IMR-90 (cell line): Measurements from ENCODE around the gene CCNE1. TPM values are rescaled to one million over a fixed set of nuclear protein-coding genes. Genes with fewer than 3 reads are reported as not detected.

Experiments
- ATAC-seq: fragments of 200-7000 bp; cut with Tn5 transposase; 2 replicates; pipeline ENCODE4 v1.9.1; 2020; ENCODE audit warnings: low read depth, mild to moderate bottlenecking, moderate library complexity
- BruUV-seq: library from RNA; stranded (reverse); fragments of 400-500 nt; replicated peaks from 2 replicates; lab custom pipeline; 2021; lab: Mats Ljungman, UMichigan
- CTCF ChIA-PET: fragments of 300-600 bp; formaldehyde crosslinking; extraction: SDS; loops from one replicate; lab custom pipeline; 2021; ENCODE audit warnings: antibody characterized with exemption; lab: Yijun Ruan, JAX
- POLR2A ChIA-PET: fragments of 300-600 bp; sonication (Branson Sonifier 250); formaldehyde crosslinking; loops from one replicate; lab custom pipeline; 2022; ENCODE audit warnings: antibody characterized with exemption; ENCODE audit not compliant: unreplicated experiment; lab: Charles Lee
- DNase-seq: peaks from one replicate; pipeline ENCODE4 v3.0.0; 2013
- H2AFZ ChIP-seq: replicated peaks from 2 replicates; pipeline ENCODE3; 2013; ENCODE audit warnings: low read length, mild to moderate bottlenecking; ENCODE audit not compliant: poor library complexity
- H2AK5ac ChIP-seq: 2 replicates; pipeline ENCODE4 v1.6.1; 2013; ENCODE audit warnings: low read depth, low read length, inconsistent platforms
- H2AK9ac ChIP-seq: replicated peaks from 2 replicates; pipeline ENCODE3; 2013; ENCODE audit warnings: mild to moderate bottlenecking, low read depth, low read length, moderate library complexity; ENCODE audit not compliant: poor library complexity
- H2BK120ac ChIP-seq: 2 replicates; pipeline ENCODE4 v1.6.1; 2013; ENCODE audit warnings: low read depth, low read length, inconsistent platforms
- H2BK15ac ChIP-seq: 3 replicates; pipeline ENCODE4 v1.6.1; 2013; ENCODE audit warnings: low read depth, low read length, inconsistent platforms
- H2BK20ac ChIP-seq: 2 replicates; pipeline ENCODE4 v1.6.1; 2013; ENCODE audit warnings: low read depth, mild to moderate bottlenecking, inconsistent platforms, low read length, moderate library complexity
- H2BK5ac ChIP-seq: 2 replicates; pipeline ENCODE4 v1.6.1; 2013; ENCODE audit warnings: mild to moderate bottlenecking, low read depth, low read length, inconsistent platforms; ENCODE audit not compliant: poor library complexity, severe bottlenecking
- H3K14ac ChIP-seq: replicated peaks from 2 replicates; pipeline ENCODE4 v1.6.1; 2013; ENCODE audit warnings: low read depth, low read length, inconsistent platforms
- H3K18ac ChIP-seq: 2 replicates; pipeline ENCODE4 v1.6.1; 2013; ENCODE audit warnings: low read depth, low read length, control low read depth
- H3K23ac ChIP-seq: 2 replicates; pipeline ENCODE4 v1.6.1; 2013; ENCODE audit warnings: low read depth, low read length, inconsistent platforms
- H3K27ac ChIP-seq: 2 replicates; pipeline ENCODE4 v1.5.1; 2013; ENCODE audit warnings: mild to moderate bottlenecking, control low read depth, low read length; ENCODE audit not compliant: insufficient read depth
- H3K27me3 ChIP-seq: 2 replicates; pipeline ENCODE4 v1.6.1; 2013; ENCODE audit warnings: low read length; ENCODE audit not compliant: control insufficient read depth, insufficient read depth
- H3K36me3 ChIP-seq: 2 replicates; pipeline ENCODE4 v1.6.1; 2013; ENCODE audit warnings: low read length, mixed read lengths; ENCODE audit not compliant: control insufficient read depth, insufficient read depth
- H3K4ac ChIP-seq: 2 replicates; pipeline ENCODE4 v1.6.1; 2013; ENCODE audit warnings: low read depth, low read length, inconsistent platforms
- H3K4me1 ChIP-seq: 2 replicates; pipeline ENCODE4 v1.6.1; 2013; ENCODE audit warnings: low read length, mixed read lengths; ENCODE audit not compliant: control insufficient read depth, insufficient read depth
- H3K4me2 ChIP-seq: 2 replicates; pipeline ENCODE4 v1.6.1; 2013; ENCODE audit warnings: low read depth, mild to moderate bottlenecking, control low read depth, low read length, moderate library complexity
- H3K4me3 ChIP-seq: 2 replicates; pipeline ENCODE4 v1.5.1; 2013; ENCODE audit warnings: low read depth, mild to moderate bottlenecking, control low read depth, low read length, moderate library complexity; ENCODE audit not compliant: insufficient read depth
- H3K56ac ChIP-seq: 2 replicates; pipeline ENCODE4 v1.6.1; 2013; ENCODE audit warnings: low read length, inconsistent platforms; ENCODE audit not compliant: insufficient read depth; ENCODE audit errors: extremely low read depth
- H3K79me1 ChIP-seq, 2 experiments: 2 replicates each; pipeline ENCODE4 v1.6.1; 2013; ENCODE audit warnings: low read length in 2 of 2, inconsistent platforms in 1 of 2, low read depth in 1 of 2
- H3K9ac ChIP-seq: 2 replicates; pipeline ENCODE4 v1.6.1; 2013; ENCODE audit warnings: low read depth, low read length, control low read depth
- H3K9me1 ChIP-seq: 2 replicates; pipeline ENCODE4 v1.6.1; 2013; ENCODE audit warnings: low read length, inconsistent platforms; ENCODE audit not compliant: insufficient read depth
- H3K9me3 ChIP-seq: 2 replicates; pipeline ENCODE4 v1.6.1; 2013; ENCODE audit warnings: low read length; ENCODE audit not compliant: control insufficient read depth, insufficient read depth
- H4K20me1 ChIP-seq: 2 replicates; pipeline ENCODE4 v1.6.1; 2013; ENCODE audit warnings: low read length, inconsistent platforms; ENCODE audit not compliant: insufficient read depth
- H4K5ac ChIP-seq: 2 replicates; pipeline ENCODE4 v1.6.1; 2013; ENCODE audit warnings: mild to moderate bottlenecking, low read depth, low read length, control low read depth
- H4K8ac ChIP-seq, 2 experiments: 2 replicates each; pipeline ENCODE4 v1.6.1; 2013; ENCODE audit warnings: low read depth in 2 of 2, low read length in 2 of 2, control low read depth in 1 of 2, inconsistent platforms in 1 of 2
- H4K91ac ChIP-seq: 2 replicates; pipeline ENCODE4 v1.6.1; 2013; ENCODE audit warnings: low read depth, low read length, inconsistent platforms; ENCODE audit not compliant: insufficient read depth
- BHLHE40 ChIP-seq: fragments of 150-350 bp; IDR thresholded peaks from 2 replicates; pipeline ENCODE4 v1.6.1; 2016; ENCODE audit warnings: mild to moderate bottlenecking, low read depth, low read length
- USF2 ChIP-seq: fragments of 150-350 bp; IDR thresholded peaks from 2 replicates; pipeline ENCODE4 v1.6.1; 2017; ENCODE audit warnings: mild to moderate bottlenecking, antibody characterized with exemption, low read length, low read depth
- WGBS, 2 experiments: methylation state at CpG; one replicate each; pipeline versions ENCODE4 v1.1.5 to v1.1.7; 2013; ENCODE audit warnings: missing lambda C conversion rate in 2 of 2; ENCODE audit not compliant: insufficient read length in 1 of 2; ENCODE audit errors: extremely low coverage in 2 of 2; 5-methylcytosine and 5-hydroxymethylcytosine counted together
- dilution Hi-C: fragments of 300-500 bp; cut with HindIII; formaldehyde crosslinking; loops from one replicate; pipeline ENCODE4 v1.14.3; 2018; ENCODE audit warnings: low sequenced_read_pairs; ENCODE audit not compliant: unreplicated experiment
- in situ Hi-C: fragments of 300-500 bp; cut with MboI; formaldehyde crosslinking; loops from 3 replicates; pipeline ENCODE4 v1.14.3; 2019; ENCODE audit warnings: low sequenced_read_pairs, inconsistent platforms, mixed read lengths
- intact Hi-C: fragments of 100-400 bp; cut with micrococcal nuclease; formaldehyde crosslinking; loops from 2 replicates; pipeline ENCODE4 v1.10.0; 2022
- polyA plus RNA-seq, 3 experiments: library from polyadenylated mRNA; depleted of rRNA; stranded (reverse); fragments of >200 nt; gene quantifications; 2 replicates each; pipeline ENCODE4 v1.2.3, GENCODE V29; 2012; ENCODE audit warnings: low replicate concordance in 1 of 3
- total RNA-seq: library from RNA; depleted of rRNA; stranded (reverse); fragments of >200 nt; gene quantifications from 2 replicates; pipeline ENCODE4 v1.2.3, GENCODE V29; 2012

CCNE1 gene
- total and polyA plus RNA-seq, 2 of the 4 experiments (the other 2 are of a cell fraction), result 6.8 to 7.0 TPM

GRCh38 chr19:29860492-29860891 is 48.7 kb downstream of the CCNE1 start:
- ATAC-seq (no peak), DNase-seq (no peak)
- Histone ChIP-seq H2AK5ac (no peak overlapping the region), H4K20me1 (no peaks in the 10 kb centered on the region), H3K23ac (no peak overlapping the region), H3K18ac (no peak overlapping the region), H3K36me3 (no peaks in the 10 kb centered on the region), H3K9ac (no peak overlapping the region), H2BK15ac (no peak overlapping the region), H4K8ac (no peak overlapping the region), H3K79me1 (no peaks in the 10 kb centered on the region), H3K27ac (no peak overlapping the region), H3K14ac (no peak overlapping the region), H2BK20ac (no peak overlapping the region), H3K4ac (no peak overlapping the region), H3K9me3 (no peaks in the 10 kb centered on the region), H2AFZ (no peak overlapping the region), H3K4me3 (no peak overlapping the region), H2BK5ac (no peak overlapping the region), H3K4me2 (no peak overlapping the region), H4K91ac (no peak overlapping the region), H2AK9ac (no peak overlapping the region), H3K56ac (no peak overlapping the region), H4K5ac (no peak overlapping the region), H3K27me3 (peaks cover 3% of the 10 kb centered on the region; the same call in 1 of the 2 replicates), H3K4me1 (no peaks in the 10 kb centered on the region), H3K9me1 (no peaks in the 10 kb centered on the region), H2BK120ac (no peak overlapping the region)
- ChIA-PET POLR2A (no interaction called here), CTCF (interaction anchor here (0.6 kb wide), 2 partner anchors 10 to 33 kb away, joined by 3 read pairs; no protein-coding TSS in a partner anchor)
- 92% methylated on average over 2 of the region's 3 CpGs; no CpG with 5 or more reads in 1 of the 2 experiments for WGBS, 2 experiments
- TF ChIP-seq BHLHE40, result no peak
- TF ChIP-seq USF2, result peak; percentile 58
- BruUV-seq, result no TSS peak
- dilution Hi-C loops, result no loop called here
- in situ Hi-C loops, result no loop called here
- intact Hi-C loops, result no loop called here
